Smooth muscle cell (in vitro differentiated cells): Measurements from ENCODE around the gene NAV2. TPM values are rescaled to one million over a fixed set of nuclear protein-coding genes. Genes with fewer than 3 reads are reported as not detected.
A peak's percentile ranks its signal among the peaks of the same experiment; 100 is the strongest.

Experiments used
- DNase-seq: peaks from one replicate; lab custom pipeline; 2025; ENCODE audit not compliant: unreplicated experiment; lab: John Stamatoyannopoulos, UW
- H2AFZ ChIP-seq: fragments of 200-600 bp; sonication (generic); 2 replicates; pipeline ENCODE4 v1.6.0; 2016; ENCODE audit warnings: antibody characterized with exemption, low read depth, mild to moderate bottlenecking
- H3F3A ChIP-seq: fragments of 200-600 bp; sonication (generic); 2 replicates; pipeline ENCODE4 v1.6.0; 2017; ENCODE audit warnings: antibody characterized with exemption, low read depth
- H3K27ac ChIP-seq: fragments of 200-600 bp; sonication (generic); 2 replicates; pipeline ENCODE4 v1.5.1; 2016; ENCODE audit warnings: low read depth, mild to moderate bottlenecking
- H3K27me3 ChIP-seq: fragments of 200-600 bp; sonication (generic); 2 replicates; pipeline ENCODE4 v1.6.1; 2016; ENCODE audit warnings: low read depth, mild to moderate bottlenecking
- H3K36me3 ChIP-seq: fragments of 200-600 bp; sonication (generic); 2 replicates; pipeline ENCODE4 v1.5.1; 2016; ENCODE audit warnings: low read depth
- H3K4me1 ChIP-seq: fragments of 200-600 bp; sonication (generic); 2 replicates; pipeline ENCODE4 v1.5.1; 2016; ENCODE audit warnings: low read depth
- H3K4me2 ChIP-seq: fragments of 200-600 bp; sonication (generic); 2 replicates; pipeline ENCODE4 v1.6.0; 2016; ENCODE audit warnings: mild to moderate bottlenecking
- H3K4me3 ChIP-seq: fragments of 200-600 bp; sonication (generic); 2 replicates; pipeline ENCODE4 v1.5.1; 2016; ENCODE audit warnings: mild to moderate bottlenecking
- H3K79me2 ChIP-seq: fragments of 200-600 bp; sonication (generic); 2 replicates; pipeline ENCODE4 v1.6.0; 2016; ENCODE audit warnings: low read depth, mild to moderate bottlenecking
- H3K9ac ChIP-seq: fragments of 200-600 bp; sonication (generic); 2 replicates; pipeline ENCODE4 v1.6.0; 2016; ENCODE audit warnings: low read depth
- H3K9me3 ChIP-seq: fragments of 200-600 bp; sonication (generic); replicated peaks from 2 replicates; pipeline ENCODE4 v1.5.1; 2016; ENCODE audit warnings: low read depth
- H4K20me1 ChIP-seq: fragments of 200-600 bp; sonication (generic); 2 replicates; pipeline ENCODE4 v1.6.0; 2016; ENCODE audit warnings: low read depth
- CTCF ChIP-seq: fragments of 200-600 bp; sonication (generic); IDR thresholded peaks from 2 replicates; pipeline ENCODE4 v1.5.1; 2017; ENCODE audit warnings: borderline replicate concordance, mild to moderate bottlenecking, antibody characterized with exemption; ENCODE audit not compliant: insufficient read depth, poor library complexity, severe bottlenecking
- WGBS: methylation state at CpG from one replicate; pipeline ENCODE4 v1.1.7; 2016; ENCODE audit warnings: low lambda C conversion rate; 5-methylcytosine and 5-hydroxymethylcytosine counted together
- polyA plus RNA-seq: library from polyadenylated mRNA; unstranded; fragments of >200 nt; fragmentation: Nextera tagmentation; extraction: Ambion mirVana; gene quantifications from 2 replicates; pipeline ENCODE4 v1.2.1, GENCODE V29; 2016
- total RNA-seq: library from RNA; depleted of rRNA; stranded (reverse); fragments of >200 nt; gene quantifications from 2 replicates; pipeline ENCODE4 v1.2.3, GENCODE V29; 2014

The NAV2 gene
- total and polyA plus RNA-seq, 2 experiments from 2014 or later: 14.1 to 67.5 TPM

GRCh38 chr11:19735157-19735908, 22.7 kb downstream of the NAV2 start:
- DNase-seq: no peak

GRCh38 chr11:19735909-19736498, 23.4 kb downstream of the NAV2 start:
- no peak for TF ChIP-seq CTCF
- H2AFZ ChIP-seq: no peak overlapping the region
- H3K27ac ChIP-seq: peak overlapping the region; percentile 8
- WGBS: 63% methylated on average over 2 of the region's 2 CpGs
- peaks cover 8% of the 10 kb centered on the region for H3K4me1 ChIP-seq
- no peaks in the 10 kb centered on the region for H4K20me1 ChIP-seq
- H3K4me3 ChIP-seq: no peak overlapping the region
- no peak overlapping the region for H3K9ac ChIP-seq
- no peak overlapping the region for H3K4me2 ChIP-seq
- H3K9me3 ChIP-seq: no peaks in the 10 kb centered on the region
- no peaks in the 10 kb centered on the region for H3K36me3 ChIP-seq
- H3F3A ChIP-seq: peaks cover 3% of the 10 kb centered on the region
- no peaks in the 10 kb centered on the region for H3K27me3 ChIP-seq
- DNase-seq: no peak
- H3K79me2 ChIP-seq: no peaks in the 10 kb centered on the region

More at GRCh38 chr11:19735157-19735908, 22.7 kb downstream of the NAV2 start:
- H3K9me3 ChIP-seq: no peaks in the 10 kb centered on the region
- no peak overlapping the region for H3K4me2 ChIP-seq
- no peaks in the 10 kb centered on the region for H3K27me3 ChIP-seq
- no peaks in the 10 kb centered on the region for H3K36me3 ChIP-seq
- H3K4me1 ChIP-seq: peaks cover 1% of the 10 kb centered on the region
- TF ChIP-seq CTCF: peak; percentile 30
- no peak overlapping the region for H3K27ac ChIP-seq
- no peak overlapping the region for H3K9ac ChIP-seq
- H3K79me2 ChIP-seq: no peaks in the 10 kb centered on the region
- no peak overlapping the region for H3K4me3 ChIP-seq
- H4K20me1 ChIP-seq: no peaks in the 10 kb centered on the region
- no peak overlapping the region for H2AFZ ChIP-seq
- WGBS: 89% methylated on average over 7 of the region's 7 CpGs
- H3F3A ChIP-seq: peaks cover 3% of the 10 kb centered on the region

- H3K27me3 ChIP-seq: no peaks in the 10 kb centered on the region
- WGBS: 99% methylated on average over 3 of the region's 3 CpGs
- no peaks in the 10 kb centered on the region for H3K36me3 ChIP-seq
- H3F3A ChIP-seq: peaks cover 3% of the 10 kb centered on the region
- no peak overlapping the region for H3K4me2 ChIP-seq
- no peak overlapping the region for H2AFZ ChIP-seq
- H3K4me3 ChIP-seq: no peak overlapping the region
- H3K27ac ChIP-seq: no peak overlapping the region
- no peak overlapping the region for H3K9ac ChIP-seq
- H3K4me1 ChIP-seq: peaks cover 8% of the 10 kb centered on the region
- no peak for TF ChIP-seq CTCF
- no peak for DNase-seq
- no peaks in the 10 kb centered on the region for H4K20me1 ChIP-seq
- H3K79me2 ChIP-seq: no peaks in the 10 kb centered on the region
- H3K9me3 ChIP-seq: no peaks in the 10 kb centered on the region
These were observed 24.2 kb downstream of the NAV2 start for GRCh38 chr11:19736831-19737230.
